NCI-H2081 (cell line): ENCODE results near the gene LYL1.

Experiments used
- DNase-seq, 2 experiments: peaks; one replicate each; lab custom pipeline; 2025; lab: John Stamatoyannopoulos, UW

Gene LYL1

GRCh38 chr19:13104848-13105711, 2.4 kb upstream of the LYL1 start:
- no peak for DNase-seq

GRCh38 chr19:13104360-13104847, 1.7 kb upstream of the LYL1 start:
- no peak for DNase-seq

GRCh38 chr19:13103581-13104359, 1.1 kb upstream of the LYL1 start:
- DNase-seq = no peak

GRCh38 chr19:13102416-13102665, 317 bp downstream of the LYL1 start:
- no peak for DNase-seq

- no peak for DNase-seq
Observed at GRCh38 chr19:13101590-13102415, 855 bp downstream of the LYL1 start.

GRCh38 chr19:13100841-13101589, 1.6 kb downstream of the LYL1 start:
- no peak for DNase-seq

- no peak for DNase-seq
Observed at GRCh38 chr19:13100031-13100588, 2.5 kb downstream of the LYL1 start.

GRCh38 chr19:13099073-13099999, 3.3 kb downstream of the LYL1 start:
- no peak for DNase-seq

- no peak for DNase-seq
Observed at GRCh38 chr19:13098277-13099072, 4.2 kb downstream of the LYL1 start.

GRCh38 chr19:13097463-13098258, 5.0 kb downstream of the LYL1 start:
- DNase-seq = no peak

GRCh38 chr19:13097033-13097462, 5.6 kb downstream of the LYL1 start:
- DNase-seq = no peak

- no peak for DNase-seq
Observed at GRCh38 chr19:13095934-13096927, 6.4 kb downstream of the LYL1 start.

- no peak for DNase-seq
Observed at GRCh38 chr19:13095393-13095784, 7.3 kb downstream of the LYL1 start.

- no peak for DNase-seq
Observed at GRCh38 chr19:13094771-13095392, 7.8 kb downstream of the LYL1 start.

- peak; percentile 18 to 28 for DNase-seq
Observed at GRCh38 chr19:13094106-13094504, 8.6 kb downstream of the LYL1 start.

GRCh38 chr19:13093407-13094105, 9.1 kb downstream of the LYL1 start:
- peak; percentile 77 to 86 for DNase-seq
